ENCODE measurements around the gene STAT1. TPM values are rescaled to one million over a fixed set of nuclear protein-coding genes. Genes with fewer than 3 reads are reported as not detected.

Gene STAT1
- total RNA-seq, 1 experiment from 2014 or later, result 73.4 TPM

GRCh38 chr2:191014653-191015020 is 666 bp upstream of the STAT1 start:
- intact Hi-C loops (cut with micrococcal nuclease; ENCODE audit: unreplicated experiment) (no loop called here), in situ Hi-C loops (cut with HindIII; ENCODE audit: low pct_unique_long_range_greater_than_20kb, low sequenced_read_pairs) (no loop called here)
- no peaks in the 10 kb centered on the region for H3K9me3 ChIP-seq (ENCODE audit: control insufficient read depth, insufficient read depth, low read depth, low read length)
- ATAC-seq (peak; percentile 3; the same call in 1 of the 2 replicates), DNase-seq (ENCODE audit: low read depth, low spot score) (no peak)
- no peaks in the 10 kb centered on the region for H3K27me3 ChIP-seq (ENCODE audit: control insufficient read depth, insufficient read depth, low read length)
- CTCF ChIA-PET, result interaction anchor here (0.6 kb wide), 1 partner anchor 650 kb away, joined by 8 read pairs; no protein-coding TSS in a partner anchor
- H3K27ac ChIP-seq (ENCODE audit: low read length), result peak overlapping the region; percentile 95
- POLR2A ChIA-PET, result interaction anchor here (0.9 kb wide), 1 partner anchor 9 kb away, joined by 6 read pairs; no protein-coding TSS in a partner anchor
- peaks cover 24% of the 10 kb centered on the region for H3K4me1 ChIP-seq (ENCODE audit: control insufficient read depth, insufficient read depth, low read length)
- TF ChIP-seq POLR2AphosphoS5 (IDR thresholded peaks at IDR 0.05; ENCODE audit: low read depth, low read length) (no peak), SIN3A (IDR thresholded peaks at IDR 0.05; ENCODE audit: borderline replicate concordance, insufficient read depth, low read depth, low read length) (no peak), REST (IDR thresholded peaks at IDR 0.05; ENCODE audit: insufficient read depth in 1 of 2, low read depth in 2 of 2, low read length in 1 of 2) (no peak), TCF7L2 (IDR thresholded peaks at IDR 0.05; ENCODE audit: low read depth, low read length) (no peak)
- TF ChIP-seq, protein P1, sequence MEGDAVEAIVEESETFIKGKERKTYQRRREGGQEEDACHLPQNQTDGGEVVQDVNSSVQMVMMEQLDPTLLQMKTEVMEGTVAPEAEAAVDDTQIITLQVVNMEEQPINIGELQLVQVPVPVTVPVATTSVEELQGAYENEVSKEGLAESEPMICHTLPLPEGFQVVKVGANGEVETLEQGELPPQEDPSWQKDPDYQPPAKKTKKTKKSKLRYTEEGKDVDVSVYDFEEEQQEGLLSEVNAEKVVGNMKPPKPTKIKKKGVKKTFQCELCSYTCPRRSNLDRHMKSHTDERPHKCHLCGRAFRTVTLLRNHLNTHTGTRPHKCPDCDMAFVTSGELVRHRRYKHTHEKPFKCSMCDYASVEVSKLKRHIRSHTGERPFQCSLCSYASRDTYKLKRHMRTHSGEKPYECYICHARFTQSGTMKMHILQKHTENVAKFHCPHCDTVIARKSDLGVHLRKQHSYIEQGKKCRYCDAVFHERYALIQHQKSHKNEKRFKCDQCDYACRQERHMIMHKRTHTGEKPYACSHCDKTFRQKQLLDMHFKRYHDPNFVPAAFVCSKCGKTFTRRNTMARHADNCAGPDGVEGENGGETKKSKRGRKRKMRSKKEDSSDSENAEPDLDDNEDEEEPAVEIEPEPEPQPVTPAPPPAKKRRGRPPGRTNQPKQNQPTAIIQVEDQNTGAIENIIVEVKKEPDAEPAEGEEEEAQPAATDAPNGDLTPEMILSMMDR (IDR thresholded peaks at IDR 0.05), result no peak
- TSS peak; percentile 94 for BruUV-seq (replicated peaks)
- peaks cover 10% of the 10 kb centered on the region for H3K36me3 ChIP-seq (ENCODE audit: control insufficient read depth, insufficient read depth, low read length)
- peak overlapping the region; percentile 94 to 98 for H3K4me3 ChIP-seq (ENCODE audit: low read depth in 2 of 2, low read length in 2 of 2)

GRCh38 chr2:191013682-191013931 is 364 bp downstream of the STAT1 start:
- peaks cover 21% of the 10 kb centered on the region for H3K36me3 ChIP-seq (ENCODE audit: control insufficient read depth, insufficient read depth, low read length)
- ATAC-seq (no peak), DNase-seq (ENCODE audit: low read depth, low spot score) (no peak)
- POLR2A ChIA-PET, result no interaction called here
- in situ Hi-C loops (cut with HindIII; ENCODE audit: low pct_unique_long_range_greater_than_20kb, low sequenced_read_pairs) (no loop called here), intact Hi-C loops (cut with micrococcal nuclease; ENCODE audit: unreplicated experiment) (no loop called here)
- peak overlapping the region; percentile 94 to 98 for H3K4me3 ChIP-seq (ENCODE audit: low read depth in 2 of 2, low read length in 2 of 2)
- no peaks in the 10 kb centered on the region for H3K27me3 ChIP-seq (ENCODE audit: control insufficient read depth, insufficient read depth, low read length)
- no TSS peak for BruUV-seq (replicated peaks)
- no peak for TF ChIP-seq POLR2AphosphoS5 (IDR thresholded peaks at IDR 0.05; ENCODE audit: low read depth, low read length)
- no peak for TF ChIP-seq SIN3A (IDR thresholded peaks at IDR 0.05; ENCODE audit: borderline replicate concordance, insufficient read depth, low read depth, low read length)
- no peak for TF ChIP-seq TCF7L2 (IDR thresholded peaks at IDR 0.05; ENCODE audit: low read depth, low read length)
- no peak for TF ChIP-seq REST (IDR thresholded peaks at IDR 0.05; ENCODE audit: insufficient read depth in 1 of 2, low read depth in 2 of 2, low read length in 1 of 2)
- TF ChIP-seq, protein P1 (IDR thresholded peaks at IDR 0.05), result no peak
- no peaks in the 10 kb centered on the region for H3K9me3 ChIP-seq (ENCODE audit: control insufficient read depth, insufficient read depth, low read depth, low read length)
- H3K27ac ChIP-seq (ENCODE audit: low read length), result peak overlapping the region; percentile 97
- peaks cover 15% of the 10 kb centered on the region for H3K4me1 ChIP-seq (ENCODE audit: control insufficient read depth, insufficient read depth, low read length)
- CTCF ChIA-PET, result no interaction called here
